Femur (tissue), 1 donor: ENCODE data around the gene FZD10.

Experiments
- DNase-seq: peaks from one replicate; pipeline ENCODE4 v3.0.0-alpha.2; 2017

FZD10 gene

DNA sequence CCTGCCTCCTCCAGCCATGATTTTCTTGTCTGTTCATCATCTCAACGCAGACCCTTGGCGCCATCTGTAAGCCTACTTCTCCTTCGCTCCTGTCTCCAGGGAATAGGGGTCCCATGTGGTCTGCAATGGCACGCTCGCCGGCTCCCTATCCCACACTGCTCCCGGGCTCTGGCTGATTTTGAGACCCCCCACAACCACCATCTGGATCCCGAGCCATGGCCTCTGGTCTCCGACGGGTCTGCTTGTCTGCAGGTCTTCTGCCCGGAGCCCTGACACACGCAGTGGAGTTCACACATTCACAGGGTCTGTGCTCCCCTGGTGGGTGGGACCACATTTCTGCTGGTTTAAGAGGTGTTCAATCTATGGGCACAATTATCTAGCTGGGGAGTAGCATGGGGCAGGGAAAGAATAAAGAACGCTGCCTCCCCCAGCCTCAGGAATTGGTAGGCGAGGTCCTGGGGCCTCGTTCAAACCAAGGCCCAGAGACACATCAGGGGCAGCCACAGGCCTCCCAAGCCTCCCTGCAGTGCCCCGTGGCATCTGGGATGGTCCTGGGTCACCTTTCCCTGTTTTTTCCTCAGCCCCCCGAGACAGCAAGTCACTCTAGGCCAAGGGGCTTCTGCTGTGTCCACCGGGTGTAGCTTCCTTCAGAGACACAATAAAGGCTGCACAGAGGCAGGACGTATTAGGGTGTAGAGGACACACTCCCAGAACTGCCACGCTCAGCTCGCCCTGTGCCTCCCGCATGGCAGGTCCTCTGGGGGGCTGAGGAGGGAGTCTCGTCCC is 21.5 kb downstream of the FZD10 start:
- DNase-seq, result no peak

DNA sequence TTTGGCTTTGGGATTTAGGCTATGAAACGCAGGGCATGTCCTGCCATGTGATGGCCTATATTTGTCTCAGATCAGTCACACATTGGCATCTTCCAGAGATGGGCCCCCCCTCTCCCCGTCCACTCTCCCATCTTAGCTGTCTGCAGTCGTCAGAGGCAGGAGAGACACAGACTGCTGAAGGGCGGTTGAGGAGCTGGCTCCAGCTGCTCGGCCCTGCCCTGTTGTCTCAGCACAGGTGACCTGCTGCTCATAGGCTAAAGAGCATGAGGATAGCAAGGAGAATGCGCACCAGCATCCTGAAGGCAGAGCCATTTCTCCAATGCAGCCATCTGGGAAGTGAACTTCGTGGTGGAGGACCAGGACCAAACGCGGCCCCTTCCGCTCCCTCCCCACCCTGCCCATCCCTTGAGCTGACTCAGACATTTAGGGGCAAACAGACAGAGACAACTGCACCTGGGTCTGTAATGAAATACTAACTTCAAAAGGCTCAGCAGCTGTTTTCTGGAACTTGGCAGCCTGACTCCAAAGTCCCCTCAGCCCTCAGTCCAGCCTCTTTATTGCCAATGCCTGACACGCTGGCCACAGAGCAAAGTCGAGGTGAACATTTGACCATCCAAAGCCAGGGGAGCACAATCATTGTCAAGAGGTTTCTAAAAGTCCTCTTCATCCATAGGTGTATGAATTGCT is 22.3 kb downstream of the FZD10 start:
- DNase-seq, result peak; percentile 28

DNA sequence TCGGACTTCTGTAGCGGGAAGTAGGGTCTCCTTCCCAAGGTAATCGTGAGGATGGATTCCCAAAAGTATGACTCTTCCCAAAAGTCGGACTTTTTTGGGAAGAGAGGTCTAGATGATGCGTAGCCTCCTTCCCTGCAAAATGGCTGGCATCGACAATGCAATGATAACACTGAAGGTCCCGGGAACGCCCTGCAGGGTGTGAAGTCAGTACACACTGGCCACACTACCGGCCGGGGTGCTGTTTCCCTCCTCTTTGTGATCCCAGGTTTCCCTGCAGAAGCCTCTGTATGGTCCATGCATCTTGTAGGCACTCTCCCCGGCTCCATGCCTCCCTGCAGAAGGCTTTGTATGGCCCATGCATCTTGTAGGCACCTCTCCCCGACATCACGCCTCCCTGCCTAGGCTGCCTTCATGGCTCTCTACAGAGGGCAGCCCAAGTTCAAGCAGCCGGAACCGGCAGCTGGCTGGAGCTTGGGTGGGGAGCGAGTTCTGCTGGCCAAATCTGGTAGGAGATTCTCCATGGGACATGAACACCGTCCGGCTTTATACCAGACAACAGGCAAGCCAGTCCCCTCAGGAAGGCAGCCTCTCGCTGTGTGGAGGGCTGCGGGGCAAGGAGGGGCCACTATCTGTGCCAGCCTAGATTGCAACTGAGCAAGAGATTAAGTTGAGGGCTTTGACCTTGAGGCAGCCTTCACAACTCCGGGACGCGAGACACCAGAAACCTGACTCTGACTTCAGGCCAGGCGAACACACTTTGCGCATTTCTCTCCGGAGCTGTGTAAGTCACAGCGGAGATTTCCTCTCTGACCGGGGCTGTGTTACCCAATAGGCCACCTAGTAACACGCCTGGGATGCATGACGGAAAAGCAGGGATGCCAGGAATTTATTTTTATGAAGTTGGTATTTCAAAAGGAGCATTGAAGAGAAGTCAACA is 23.5 kb downstream of the FZD10 start:
- peak; percentile 32 for DNase-seq

DNA sequence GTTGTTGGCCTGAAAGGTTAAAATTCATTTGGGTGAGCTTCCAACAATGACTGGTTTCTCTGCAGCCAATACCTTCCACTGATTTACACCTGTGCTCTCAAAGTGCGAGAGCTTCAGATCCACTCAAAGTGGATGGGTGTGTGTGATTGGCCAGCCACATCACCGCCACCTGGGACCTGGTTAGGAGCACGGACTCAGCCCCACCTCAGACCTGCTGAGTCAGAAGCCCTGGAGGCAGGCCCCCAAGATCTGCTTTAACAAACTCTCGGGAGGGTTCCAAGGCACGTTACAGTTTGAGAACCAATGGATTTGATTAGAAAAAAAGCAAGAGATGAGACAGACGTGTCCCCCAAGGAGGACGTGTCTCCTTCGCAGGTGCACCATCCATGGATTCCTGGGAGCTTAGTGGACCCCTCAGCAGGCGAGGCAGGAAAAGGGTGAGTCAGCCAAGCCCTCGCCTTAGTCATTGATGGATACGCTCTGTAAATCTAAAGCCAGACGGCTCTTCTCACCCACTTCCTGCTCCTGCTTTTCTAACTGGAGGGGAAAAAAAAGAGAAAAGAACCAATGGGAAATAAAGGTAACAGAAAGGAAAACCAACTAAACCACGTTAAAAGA is 24.5 kb downstream of the FZD10 start:
- DNase-seq, result no peak

DNA sequence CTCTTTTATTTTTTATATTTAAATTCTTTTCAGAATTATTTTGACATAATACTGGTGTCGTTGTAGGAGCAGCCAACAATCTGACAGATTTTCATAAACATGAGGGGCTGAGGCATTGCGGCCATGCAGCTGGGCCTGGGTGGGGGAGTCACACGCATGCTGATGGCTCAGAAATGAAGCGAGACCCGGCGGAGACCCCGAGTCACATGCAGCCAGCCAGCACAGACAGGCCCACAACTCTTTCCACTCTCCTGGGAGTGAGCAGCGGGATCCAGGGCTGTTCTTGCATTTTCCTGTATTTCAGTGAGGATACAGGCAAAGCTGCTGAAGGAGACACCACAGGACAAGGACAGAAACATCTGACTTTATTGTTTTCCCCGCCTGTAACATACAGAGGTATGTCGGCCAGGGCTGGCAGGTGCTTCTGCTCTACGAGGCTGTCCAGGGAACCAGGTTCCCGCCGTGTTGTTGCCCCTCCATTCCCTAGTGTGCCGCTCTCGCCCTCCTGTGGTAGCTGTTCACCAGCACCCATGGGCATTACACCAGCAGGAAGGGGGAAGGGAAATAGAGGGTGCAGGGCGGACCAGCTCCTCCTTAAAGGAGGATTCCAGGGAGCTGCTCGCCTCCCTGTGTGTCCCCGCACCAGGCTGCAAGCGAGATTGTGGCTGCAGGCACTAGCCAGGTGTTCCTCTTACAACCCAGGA is 30.5 kb downstream of the FZD10 start:
- DNase-seq, result no peak

DNA sequence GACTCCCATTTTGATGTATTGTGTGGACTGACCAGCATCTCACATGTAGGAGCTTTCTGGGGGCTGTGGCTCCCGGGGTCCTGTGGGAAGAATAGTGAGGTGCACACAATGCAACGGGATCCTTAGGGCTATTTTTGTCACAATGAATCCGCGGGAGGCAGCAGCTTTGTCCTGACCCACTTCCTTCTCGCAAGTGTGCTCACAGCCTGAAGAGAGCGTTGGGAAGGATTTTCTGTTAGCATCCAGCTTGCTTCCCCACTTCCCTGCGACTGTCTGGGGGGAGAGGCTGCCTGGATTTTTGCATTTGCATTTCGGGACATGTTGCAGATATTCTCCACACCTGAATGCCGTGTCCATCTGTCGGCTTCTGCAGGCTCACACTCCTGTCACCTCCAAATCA is 31.9 kb downstream of the FZD10 start:
- DNase-seq, result no peak

DNA sequence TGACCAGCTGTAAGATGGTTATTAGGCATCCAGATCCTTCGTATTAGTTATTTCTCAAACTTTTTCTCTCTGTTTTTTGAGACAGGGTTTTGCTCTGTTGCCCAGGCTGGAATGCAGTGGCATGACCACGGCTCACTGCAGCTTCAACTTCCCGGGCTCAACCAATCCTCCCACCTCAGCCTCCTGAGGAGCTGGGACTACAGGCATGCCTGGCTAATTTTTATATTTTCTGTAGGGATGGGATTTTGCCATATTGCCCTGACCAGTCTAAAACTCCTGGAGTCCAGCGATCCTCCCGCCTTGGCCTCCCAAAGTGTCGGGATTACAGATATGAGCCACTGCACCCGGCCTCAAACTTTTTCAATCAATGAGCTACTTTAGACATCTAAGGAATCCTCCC is 33.1 kb downstream of the FZD10 start:
- no peak for DNase-seq

DNA sequence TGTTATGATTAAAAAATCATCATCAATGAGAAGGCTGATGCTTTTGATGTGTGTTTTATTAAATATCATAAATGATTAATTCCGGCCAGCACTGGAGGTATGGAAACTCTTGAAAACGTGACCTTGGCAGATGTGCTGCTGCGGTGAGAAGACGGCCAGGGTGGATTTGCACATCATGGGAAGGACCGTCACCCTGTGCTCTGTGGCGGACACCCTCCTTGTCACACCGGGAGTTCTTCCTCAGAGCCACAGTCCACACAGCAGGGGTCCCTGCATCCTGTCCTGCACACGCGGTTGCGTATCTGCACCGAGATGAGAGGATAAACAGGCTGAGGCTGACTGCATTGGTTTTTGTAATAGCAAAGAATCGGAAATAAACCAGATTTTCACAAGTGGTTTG is 33.5 kb downstream of the FZD10 start:
- no peak for DNase-seq

DNA sequence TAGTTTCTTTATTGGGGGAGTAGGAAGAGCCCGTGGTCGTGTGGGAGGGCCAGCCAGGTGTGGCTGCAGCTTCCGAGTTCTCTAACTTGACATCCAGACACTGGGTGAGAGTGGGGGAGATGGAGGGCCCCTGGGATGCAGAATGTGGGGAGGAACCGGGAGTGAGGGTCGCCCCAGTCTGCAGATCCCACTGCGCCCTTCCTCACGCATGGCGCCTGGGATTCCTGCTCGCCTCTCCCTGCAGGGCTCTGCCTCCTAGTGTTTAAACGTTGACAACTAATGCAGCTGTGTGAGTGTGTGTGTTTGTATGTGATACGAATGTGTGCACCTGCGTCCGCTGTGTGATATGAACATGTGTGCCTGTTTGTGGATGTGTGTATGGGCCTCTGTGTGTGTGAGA is 34.6 kb downstream of the FZD10 start:
- no peak for DNase-seq

DNA sequence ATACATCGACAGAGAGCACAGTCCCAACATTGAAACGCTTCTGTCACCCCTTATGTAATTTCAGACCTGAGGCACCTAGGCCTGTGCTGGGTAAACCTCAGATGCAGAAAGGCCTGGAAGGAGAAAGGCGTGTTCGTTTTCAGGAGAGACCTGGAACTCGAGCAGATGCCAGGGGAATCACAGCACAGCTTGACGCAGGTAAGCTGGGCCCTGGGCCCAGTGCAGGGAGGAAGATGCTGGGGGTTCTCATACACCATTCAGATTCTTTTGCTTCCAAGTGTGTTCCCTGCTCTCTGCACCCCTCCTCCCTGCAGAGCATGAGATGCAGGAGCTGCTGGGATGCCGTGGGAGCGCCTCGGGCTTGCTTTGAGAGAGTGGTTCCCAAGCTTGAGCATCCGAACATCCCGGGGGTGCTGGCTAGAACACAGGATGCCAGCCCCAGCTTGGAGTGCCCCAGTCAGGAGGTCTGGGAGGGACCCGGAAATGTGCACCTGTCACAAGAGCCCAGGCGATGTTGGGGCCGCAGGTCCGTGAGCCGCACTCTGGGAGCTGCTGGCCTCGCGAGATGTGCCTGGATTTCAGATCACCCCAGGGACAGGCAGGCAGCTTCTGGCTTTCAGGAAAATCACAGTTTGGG is 35.9 kb downstream of the FZD10 start:
- DNase-seq, result no peak

DNA sequence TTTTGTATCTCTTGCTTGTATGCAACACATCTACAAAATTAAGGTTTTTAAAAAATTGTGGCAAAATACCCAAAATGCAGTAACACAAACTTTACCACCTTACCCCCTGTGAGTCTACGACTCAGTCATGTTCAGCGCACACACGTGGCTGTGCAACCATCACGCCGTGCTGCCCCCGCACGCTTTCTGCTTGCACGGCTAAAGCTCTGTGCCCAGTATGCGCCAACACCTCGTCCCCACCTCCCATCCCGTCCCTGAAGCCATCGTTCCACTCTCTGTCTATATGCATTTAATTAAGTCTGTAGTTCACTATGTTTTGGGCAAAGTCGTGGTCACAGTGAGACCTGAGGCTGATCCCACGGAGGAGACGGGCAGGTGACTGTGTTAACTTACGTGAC is 36.4 kb downstream of the FZD10 start:
- DNase-seq, result no peak

DNA sequence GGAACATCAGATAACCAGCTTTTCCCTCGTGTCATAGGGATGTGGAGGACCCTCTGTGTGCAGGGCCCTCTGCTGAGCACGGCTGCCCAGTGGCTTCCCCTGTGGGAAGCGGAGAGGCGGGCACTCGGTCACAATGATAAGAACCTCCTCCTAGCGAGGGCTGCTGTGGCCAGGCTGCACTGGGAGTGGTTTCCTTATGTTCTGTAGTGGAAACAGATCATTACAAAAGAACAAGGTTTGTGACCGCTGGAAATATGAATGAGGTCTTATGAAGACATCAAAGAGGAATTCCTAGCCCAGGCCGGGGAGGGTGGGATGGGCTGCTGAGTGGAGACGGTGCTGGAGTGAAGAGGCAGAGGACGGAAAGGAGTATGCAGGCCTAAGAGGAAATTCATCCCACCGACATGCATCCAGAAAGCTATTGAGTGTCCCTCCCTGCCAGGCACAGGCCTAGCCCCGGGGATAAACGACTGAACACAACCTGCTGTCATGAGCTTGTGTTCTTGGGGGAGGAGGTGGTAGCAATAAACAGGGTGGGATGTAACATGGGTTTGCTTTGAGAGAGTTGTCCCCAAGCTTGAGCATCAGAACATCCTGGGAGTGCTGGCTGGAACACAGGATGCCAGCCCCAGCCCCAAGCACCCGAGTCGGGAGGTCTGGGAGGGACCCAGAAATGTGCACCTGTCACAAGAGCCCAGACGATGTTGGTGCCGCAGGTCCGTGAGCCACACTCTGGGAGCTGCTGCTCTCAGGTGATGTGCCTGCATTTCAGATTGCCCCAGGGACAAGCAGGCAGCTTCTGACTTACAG is 37.5 kb downstream of the FZD10 start:
- no peak for DNase-seq

DNA sequence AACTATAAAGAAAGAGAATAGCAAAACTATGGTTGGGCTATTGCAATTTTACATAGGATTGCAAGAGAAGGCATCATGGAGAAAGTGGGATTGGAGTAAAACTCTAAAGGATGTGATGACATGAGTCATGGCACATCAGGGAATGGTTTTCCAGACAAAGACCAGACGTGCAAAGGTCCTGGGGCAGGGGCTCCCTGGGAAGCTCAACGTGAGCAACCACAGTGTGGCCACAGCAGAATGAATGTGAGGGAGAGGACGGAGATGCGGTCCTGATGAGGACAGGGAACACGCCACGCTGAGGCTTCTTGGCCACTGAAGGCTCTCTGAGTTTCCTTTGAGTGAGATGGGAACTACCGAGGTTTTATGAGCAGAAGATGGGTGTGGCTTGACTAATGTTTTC is 38.2 kb downstream of the FZD10 start:
- DNase-seq, result no peak

DNA sequence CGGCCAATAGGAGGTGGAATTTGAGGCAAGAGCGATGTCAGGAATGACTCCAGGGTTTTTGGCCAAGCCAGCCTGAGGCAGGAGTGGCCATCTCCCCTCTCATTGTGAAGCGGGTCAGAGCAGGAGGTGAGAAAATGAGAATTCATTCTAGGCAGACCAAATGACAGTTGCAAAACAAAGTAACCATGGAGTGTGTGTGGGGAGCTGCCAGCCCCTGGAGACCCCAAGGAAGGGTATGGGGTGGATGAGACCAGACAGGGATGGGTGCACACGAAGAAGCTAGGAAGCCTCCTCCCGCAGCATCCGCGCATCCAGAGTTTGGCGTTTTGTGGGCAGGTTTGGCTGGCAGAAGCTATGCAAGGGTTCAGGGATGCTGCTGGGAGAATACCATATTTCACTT is 38.8 kb downstream of the FZD10 start:
- DNase-seq, result no peak

DNA sequence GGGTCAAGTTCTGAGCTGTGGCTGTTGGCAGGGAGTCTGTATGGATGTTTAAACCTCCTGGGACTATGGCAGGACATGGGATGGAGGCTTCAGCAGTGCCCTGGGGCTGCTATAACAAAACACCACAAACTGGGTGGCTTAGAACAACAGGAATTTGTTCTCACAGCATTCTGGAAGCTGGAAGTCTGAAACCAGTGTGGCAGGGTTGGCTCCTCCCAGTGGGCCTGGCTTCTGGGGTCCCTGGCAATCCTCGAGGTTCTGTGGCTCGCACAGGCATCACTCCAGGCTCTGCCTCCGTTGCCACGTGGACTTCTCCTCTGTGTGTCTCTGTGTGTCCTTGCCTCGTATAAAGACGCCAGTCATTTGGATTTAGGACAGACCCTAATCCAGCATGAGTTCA is 39.9 kb downstream of the FZD10 start:
- no peak for DNase-seq

DNA sequence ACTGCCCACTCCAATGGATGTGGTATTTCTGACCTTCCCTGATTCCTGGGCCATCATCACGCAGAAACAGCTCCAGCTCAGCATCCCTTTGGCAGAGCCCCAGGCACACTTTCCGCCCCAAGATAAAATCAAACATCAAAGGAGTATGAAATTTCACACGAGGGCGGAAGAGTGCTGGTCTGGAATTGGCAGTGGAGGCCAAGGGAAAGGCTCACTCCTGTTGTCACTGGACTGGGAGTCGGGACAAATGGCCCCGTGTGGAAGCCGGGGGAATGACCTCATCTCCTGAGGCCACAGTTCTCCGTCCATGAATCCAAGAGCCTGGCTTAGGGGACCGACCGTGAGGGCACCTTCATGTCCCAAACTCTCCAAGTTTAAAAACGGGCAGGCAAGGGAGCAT is 40.9 kb downstream of the FZD10 start:
- DNase-seq, result no peak

DNA sequence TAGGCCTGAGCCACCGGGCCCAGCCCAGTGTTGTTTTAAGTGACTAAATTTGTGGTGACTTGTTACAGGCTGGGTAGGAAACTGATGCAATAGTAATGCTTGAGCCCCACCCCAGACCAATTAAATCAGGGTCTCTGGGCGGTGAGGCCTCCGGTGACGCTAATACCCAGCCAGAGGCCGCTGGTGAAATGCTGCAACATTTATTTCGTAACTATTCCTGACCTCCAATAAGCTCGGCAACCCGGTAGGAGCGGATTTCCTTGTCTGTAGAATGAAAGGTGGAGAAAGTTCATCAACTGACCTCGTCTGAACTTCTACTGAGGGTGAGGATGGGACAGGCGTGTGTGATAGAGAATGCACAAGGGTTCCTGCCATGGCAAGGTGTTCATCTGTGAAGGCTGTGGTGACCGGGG is 42.3 kb downstream of the FZD10 start:
- DNase-seq, result no peak

DNA sequence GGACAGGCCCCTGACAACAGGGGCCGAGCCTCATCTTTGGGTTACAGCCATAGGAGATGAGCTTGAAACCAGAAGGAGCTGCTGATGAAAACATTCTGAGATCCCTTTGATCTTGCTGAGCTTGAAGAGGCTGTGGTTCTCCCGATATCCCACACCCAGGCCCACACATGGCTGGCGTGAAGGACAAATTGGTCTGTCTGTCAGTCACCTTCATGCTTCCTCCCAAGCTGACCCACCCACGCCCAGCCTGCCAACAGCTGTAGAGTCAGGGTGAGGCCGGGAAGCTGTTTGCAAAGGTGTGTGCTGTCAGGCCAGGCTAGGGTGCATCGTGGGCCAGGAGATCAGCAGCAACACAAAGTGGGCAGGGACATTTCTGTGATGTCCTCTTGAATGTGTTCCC is 43.2 kb downstream of the FZD10 start:
- DNase-seq, result no peak

DNA sequence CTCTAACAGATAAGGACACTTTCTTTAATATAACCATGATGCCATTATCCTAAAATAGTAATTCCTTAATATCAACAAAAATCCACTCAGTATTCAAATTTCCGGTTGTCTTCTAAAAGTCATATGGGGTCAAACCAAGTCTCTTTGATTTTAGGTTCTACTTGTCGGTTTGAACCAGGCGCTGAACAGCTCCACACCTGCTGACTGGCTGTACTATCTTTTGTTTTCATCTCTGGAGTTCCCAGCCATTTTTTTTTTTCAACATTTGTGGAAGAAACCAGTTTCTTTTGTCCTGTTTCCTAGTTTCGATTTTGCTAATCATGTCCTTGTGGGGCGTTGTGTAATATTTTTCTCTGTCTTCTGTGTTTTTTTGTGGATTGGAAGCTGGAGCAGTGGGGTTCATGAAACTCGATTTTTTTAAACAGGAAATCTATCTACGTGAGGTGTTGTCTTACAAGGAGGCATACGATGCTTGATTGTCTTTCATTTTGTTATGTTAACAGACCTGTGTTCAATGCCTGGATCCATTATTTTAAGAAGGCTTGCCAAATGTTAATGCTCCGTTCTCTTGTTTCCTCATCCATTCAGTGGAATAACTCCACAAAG is 50.2 kb downstream of the FZD10 start:
- no peak for DNase-seq

DNA sequence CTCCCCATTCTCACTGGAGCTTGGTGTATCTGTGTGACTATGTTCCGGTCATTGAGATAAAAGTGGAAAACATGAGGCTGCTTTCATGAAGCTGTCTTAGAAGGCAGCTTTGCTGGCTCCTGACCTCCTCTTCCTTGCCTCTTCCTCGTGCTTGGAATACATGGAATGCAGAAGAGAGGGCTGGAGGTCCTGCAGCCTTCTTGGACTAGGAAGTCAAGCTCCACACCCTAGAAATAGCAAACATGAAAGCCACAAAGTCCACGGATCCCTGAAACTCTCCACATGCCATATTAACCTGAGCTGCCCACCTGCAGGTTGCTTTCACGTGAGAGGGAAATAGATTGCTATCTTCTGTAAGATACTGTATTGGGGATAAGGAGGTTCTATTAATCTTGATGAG is 51.0 kb downstream of the FZD10 start:
- no peak for DNase-seq
